IPS-20b (cell line): ENCODE measurements around the gene RAB11A.

Experiments
- H3K27ac ChIP-seq: one replicate; pipeline ENCODE4 v1.5.1; 2013; ENCODE audit warnings: low read length
- H3K27me3 ChIP-seq: 2 replicates; pipeline ENCODE4 v1.6.1; 2013; ENCODE audit warnings: mild to moderate bottlenecking, low read length, inconsistent platforms; ENCODE audit not compliant: insufficient read depth
- H3K36me3 ChIP-seq: 2 replicates; pipeline ENCODE4 v1.6.1; 2013; ENCODE audit warnings: low read depth, mild to moderate bottlenecking, inconsistent platforms, low read length, moderate library complexity; ENCODE audit not compliant: insufficient read depth
- H3K4me1 ChIP-seq: 2 replicates; pipeline ENCODE4 v1.6.1; 2013; ENCODE audit warnings: mild to moderate bottlenecking, control low read depth, inconsistent platforms, low read length, moderate library complexity; ENCODE audit not compliant: insufficient read depth
- H3K4me3 ChIP-seq: 2 replicates; pipeline ENCODE4 v1.5.1; 2013; ENCODE audit warnings: mild to moderate bottlenecking, low read length, inconsistent platforms
- H3K9ac ChIP-seq: 2 replicates; pipeline ENCODE4 v1.6.1; 2013; ENCODE audit warnings: low read depth, mild to moderate bottlenecking, inconsistent platforms, low read length, moderate library complexity
- H3K9me3 ChIP-seq: 2 replicates; pipeline ENCODE4 v1.6.1; 2013; ENCODE audit warnings: mild to moderate bottlenecking, low read depth, low read length, inconsistent platforms; ENCODE audit not compliant: insufficient read depth

RAB11A gene

DNA sequence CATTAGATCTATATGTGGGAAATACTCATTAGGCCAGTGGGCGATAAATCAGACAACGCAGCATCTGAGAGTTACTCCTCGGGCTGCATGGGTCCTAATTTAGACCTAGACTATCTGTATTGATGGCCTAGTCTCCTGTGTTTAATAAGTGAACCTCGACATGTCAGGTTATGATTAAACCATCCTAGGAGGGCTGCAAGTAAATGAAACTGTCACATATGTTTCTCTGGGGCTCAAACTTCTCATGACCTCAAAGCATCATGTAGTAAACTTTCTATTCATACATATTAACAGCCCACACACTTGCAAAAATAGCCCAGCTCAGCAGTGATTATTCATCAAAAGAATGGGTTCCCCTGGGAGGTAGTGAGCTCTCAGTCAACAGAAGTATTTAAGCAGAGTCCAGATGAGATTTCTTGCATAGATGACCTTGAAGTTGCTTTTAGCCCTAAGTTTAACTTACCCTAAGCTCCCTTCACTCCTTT, 51.6 kb downstream of the RAB11A start:
- Histone ChIP-seq H3K27me3 (no peaks in the 10 kb centered on the region), H3K36me3 (no peaks in the 10 kb centered on the region), H3K4me3 (no peak overlapping the region), H3K4me1 (peaks cover 8% of the 10 kb centered on the region; the same call in 1 of the 2 replicates), H3K9me3 (no peaks in the 10 kb centered on the region), H3K9ac (no peak overlapping the region), H3K27ac (no peak overlapping the region)

GRCh38 chr15:65921780-65922179, 52.5 kb downstream of the RAB11A start:
- no peaks in the 10 kb centered on the region for H3K27me3 ChIP-seq
- H3K4me3 ChIP-seq, result no peak overlapping the region
- no peak overlapping the region for H3K9ac ChIP-seq
- no peaks in the 10 kb centered on the region for H3K9me3 ChIP-seq
- H3K36me3 ChIP-seq, result no peaks in the 10 kb centered on the region
- no peak overlapping the region for H3K27ac ChIP-seq
- peaks cover 3% of the 10 kb centered on the region; the same call in 1 of the 2 replicates for H3K4me1 ChIP-seq

GRCh38 chr15:65922621-65923020, 53.3 kb downstream of the RAB11A start:
- Histone ChIP-seq H3K9me3 (no peaks in the 10 kb centered on the region), H3K36me3 (no peaks in the 10 kb centered on the region), H3K4me1 (no peaks in the 10 kb centered on the region; the same call in 1 of the 2 replicates), H3K4me3 (no peak overlapping the region), H3K27ac (no peak overlapping the region), H3K9ac (no peak overlapping the region), H3K27me3 (no peaks in the 10 kb centered on the region)

GRCh38 chr15:65923264-65923663, 54.0 kb downstream of the RAB11A start:
- Histone ChIP-seq H3K27ac (no peak overlapping the region), H3K9ac (no peak overlapping the region), H3K9me3 (no peaks in the 10 kb centered on the region), H3K4me1 (no peaks in the 10 kb centered on the region; the same call in 1 of the 2 replicates), H3K4me3 (no peak overlapping the region), H3K27me3 (no peaks in the 10 kb centered on the region), H3K36me3 (no peaks in the 10 kb centered on the region)

DNA sequence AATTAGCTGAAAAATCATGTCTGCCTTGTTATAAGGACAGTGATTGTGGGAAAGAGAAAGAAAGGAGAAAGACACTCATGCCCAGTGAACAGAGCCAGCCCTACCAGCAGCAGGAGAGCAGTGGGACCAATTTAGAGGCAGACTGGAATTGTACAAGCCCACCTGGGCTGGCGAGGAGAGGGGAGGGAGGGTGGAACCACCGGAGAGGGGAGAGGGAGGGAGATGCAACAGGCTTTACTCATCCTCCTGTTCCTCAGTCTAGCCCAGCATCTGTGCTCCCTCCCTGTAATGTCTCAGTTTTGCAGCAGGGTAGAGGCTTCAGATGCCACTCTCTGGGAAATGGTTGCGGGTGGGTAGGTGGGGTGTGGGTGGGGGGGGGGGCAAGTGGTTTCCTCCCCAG, 54.7 kb downstream of the RAB11A start:
- Histone ChIP-seq H3K4me3 (no peak overlapping the region), H3K36me3 (no peaks in the 10 kb centered on the region), H3K9me3 (no peaks in the 10 kb centered on the region), H3K27ac (no peak overlapping the region), H3K4me1 (no peaks in the 10 kb centered on the region; the same call in 1 of the 2 replicates), H3K9ac (no peak overlapping the region), H3K27me3 (no peaks in the 10 kb centered on the region)

- no peaks in the 10 kb centered on the region for H3K9me3 ChIP-seq
- H3K4me3 ChIP-seq, result no peak overlapping the region
- no peaks in the 10 kb centered on the region for H3K36me3 ChIP-seq
- no peaks in the 10 kb centered on the region; the same call in 1 of the 2 replicates for H3K4me1 ChIP-seq
- H3K9ac ChIP-seq, result no peak overlapping the region
- H3K27me3 ChIP-seq, result no peaks in the 10 kb centered on the region
- no peak overlapping the region for H3K27ac ChIP-seq
Observed at GRCh38 chr15:65925338-65925737, 56.0 kb downstream of the RAB11A start.

DNA sequence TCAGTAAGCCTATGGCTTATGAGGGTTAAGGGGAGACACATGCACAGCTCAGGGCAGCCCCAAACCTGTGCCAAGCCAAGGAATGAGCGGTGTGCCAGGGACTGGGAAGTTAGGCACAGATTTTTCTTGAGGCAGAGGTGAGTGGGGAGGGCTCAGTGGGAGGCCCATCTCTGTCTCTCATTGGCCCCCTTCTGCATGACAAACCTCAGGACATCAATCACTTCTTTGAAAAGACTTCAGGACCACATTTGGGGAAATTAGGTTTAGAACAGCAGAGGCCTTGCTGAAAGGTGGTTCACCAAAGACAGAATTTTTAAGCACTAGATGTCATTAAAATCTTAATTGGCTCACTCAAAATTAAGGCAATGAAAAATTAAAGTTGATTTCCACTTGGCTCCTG, 57.2 kb downstream of the RAB11A start:
- Histone ChIP-seq H3K36me3 (no peaks in the 10 kb centered on the region), H3K4me3 (no peak overlapping the region)

GRCh38 chr15:65926899-65927298, 57.6 kb downstream of the RAB11A start:
- Histone ChIP-seq H3K36me3 (no peaks in the 10 kb centered on the region), H3K9me3 (no peaks in the 10 kb centered on the region), H3K9ac (no peak overlapping the region), H3K27ac (no peak overlapping the region), H3K4me1 (no peaks in the 10 kb centered on the region; the same call in 1 of the 2 replicates), H3K4me3 (no peak overlapping the region), H3K27me3 (no peaks in the 10 kb centered on the region)

More for the DNA sequence above, 57.2 kb downstream of the RAB11A start:
- Histone ChIP-seq H3K4me1 (no peaks in the 10 kb centered on the region; the same call in 1 of the 2 replicates), H3K27ac (no peak overlapping the region), H3K9ac (no peak overlapping the region), H3K27me3 (no peaks in the 10 kb centered on the region), H3K9me3 (no peaks in the 10 kb centered on the region)

DNA sequence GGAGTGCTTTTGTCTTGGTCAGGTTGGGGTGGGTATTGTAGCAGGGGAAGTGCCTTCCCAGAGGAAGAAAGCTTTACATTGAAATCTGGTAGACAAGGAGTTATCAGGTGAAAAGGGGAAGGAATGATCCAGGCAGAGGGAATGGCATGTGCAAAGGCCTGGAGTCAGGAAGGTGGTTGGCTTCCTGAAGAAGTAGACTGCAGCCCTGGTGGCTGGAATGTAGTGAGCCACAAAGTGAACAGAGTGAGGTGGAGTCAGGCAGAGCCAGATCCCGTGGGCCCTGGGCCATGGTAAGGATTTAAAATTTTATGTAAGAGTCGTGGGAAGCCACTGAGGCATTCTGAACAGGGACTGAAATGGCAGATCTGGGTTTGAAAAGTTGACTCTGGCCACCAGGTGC, 58.3 kb downstream of the RAB11A start:
- Histone ChIP-seq H3K27me3 (no peaks in the 10 kb centered on the region), H3K4me3 (no peak overlapping the region), H3K4me1 (no peaks in the 10 kb centered on the region), H3K36me3 (no peaks in the 10 kb centered on the region), H3K9ac (no peak overlapping the region), H3K9me3 (no peaks in the 10 kb centered on the region), H3K27ac (no peak overlapping the region)

- Histone ChIP-seq H3K27me3 (no peaks in the 10 kb centered on the region), H3K4me3 (no peak overlapping the region), H3K9me3 (no peaks in the 10 kb centered on the region), H3K36me3 (no peaks in the 10 kb centered on the region), H3K27ac (no peak overlapping the region), H3K9ac (no peak overlapping the region), H3K4me1 (no peaks in the 10 kb centered on the region)
Observed at GRCh38 chr15:65929573-65929972, 60.3 kb downstream of the RAB11A start.

DNA sequence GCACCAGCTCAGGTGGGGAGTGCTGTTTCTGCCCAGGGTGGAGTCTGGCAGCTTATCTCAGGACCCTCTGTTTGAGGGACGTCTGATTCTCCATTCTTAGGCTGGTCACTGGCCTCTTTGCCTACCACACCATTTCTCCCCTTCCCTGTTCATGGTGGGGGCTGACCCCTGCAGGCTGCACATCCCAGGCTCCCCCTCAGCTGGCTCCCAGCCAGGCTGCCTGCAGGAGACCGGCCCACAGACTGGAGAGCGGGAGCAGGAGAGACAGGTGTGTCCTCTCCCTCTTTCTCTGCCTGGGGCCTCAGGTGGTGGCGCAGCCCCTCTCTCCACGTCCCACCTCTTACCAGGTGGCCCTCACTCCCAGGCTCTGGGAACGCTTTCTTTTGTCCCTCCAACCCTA, 60.8 kb downstream of the RAB11A start:
- no peak overlapping the region for H3K9ac ChIP-seq
- no peaks in the 10 kb centered on the region for H3K9me3 ChIP-seq
- no peak overlapping the region for H3K4me3 ChIP-seq
- no peak overlapping the region for H3K27ac ChIP-seq
- H3K36me3 ChIP-seq, result no peaks in the 10 kb centered on the region
- H3K27me3 ChIP-seq, result no peaks in the 10 kb centered on the region
- H3K4me1 ChIP-seq, result no peaks in the 10 kb centered on the region

DNA sequence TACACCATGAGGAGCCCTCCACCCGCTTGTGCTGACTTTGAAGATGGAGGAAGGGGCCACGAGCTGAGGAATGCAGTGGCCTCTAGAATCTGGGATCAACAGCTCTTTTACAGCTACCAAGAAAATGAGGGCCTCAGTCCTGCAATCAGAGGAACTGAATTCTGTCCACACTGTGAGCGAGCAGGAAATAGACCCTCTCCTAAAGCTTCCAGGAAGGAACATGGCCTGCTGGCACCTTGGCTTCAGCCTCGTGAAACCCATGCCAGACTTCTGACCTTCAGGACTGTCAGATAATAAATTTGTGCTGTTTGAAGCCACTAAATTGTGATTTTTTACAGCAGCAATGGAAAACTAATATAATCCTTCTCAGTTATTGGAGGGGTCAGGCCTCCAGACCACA, 61.9 kb downstream of the RAB11A start:
- H3K36me3 ChIP-seq, result no peaks in the 10 kb centered on the region
- H3K4me3 ChIP-seq, result no peak overlapping the region
- H3K27me3 ChIP-seq, result no peaks in the 10 kb centered on the region
- H3K9ac ChIP-seq, result no peak overlapping the region
- no peaks in the 10 kb centered on the region for H3K9me3 ChIP-seq
- H3K4me1 ChIP-seq, result no peaks in the 10 kb centered on the region
- no peak overlapping the region for H3K27ac ChIP-seq
